GM12865 (cell line): ENCODE measurements around the gene TMEM167B.

Experiments
- DNase-seq: peaks from one replicate; pipeline ENCODE4 v3.0.0; 2010; ENCODE audit warnings: low read depth
- H3K4me3 ChIP-seq: 2 replicates; pipeline ENCODE4 v1.5.1; 2011; ENCODE audit warnings: mild to moderate bottlenecking, low read depth, low read length, control low read depth
- CTCF ChIP-seq: IDR thresholded peaks from 2 replicates; pipeline ENCODE4 v1.5.1; 2011; ENCODE audit warnings: low read length, control low read depth, low read depth, inconsistent platforms; ENCODE audit not compliant: insufficient read depth; ENCODE audit errors: missing control alignments

Gene TMEM167B

GRCh38 chr1:109104364-109105151 lies 14.0 kb downstream of the TMEM167B start:
- no peak overlapping the region for H3K4me3 ChIP-seq
- DNase-seq = no peak
- TF ChIP-seq CTCF = no peak

GRCh38 chr1:109105881-109106280 lies 15.3 kb downstream of the TMEM167B start:
- no peak overlapping the region for H3K4me3 ChIP-seq
- TF ChIP-seq CTCF = no peak
- DNase-seq = no peak

GRCh38 chr1:109107785-109108184 lies 17.2 kb downstream of the TMEM167B start:
- H3K4me3 ChIP-seq = no peak overlapping the region
- DNase-seq = no peak
- TF ChIP-seq CTCF = no peak

GRCh38 chr1:109109906-109110305 lies 19.3 kb downstream of the TMEM167B start:
- no peak for DNase-seq
- no peak overlapping the region for H3K4me3 ChIP-seq
- no peak for TF ChIP-seq CTCF

- no peak for TF ChIP-seq CTCF
- DNase-seq = no peak
- H3K4me3 ChIP-seq = no peak overlapping the region
Measured at GRCh38 chr1:109111386-109112055, 21.0 kb downstream of the TMEM167B start.

GRCh38 chr1:109112056-109112651 lies 21.6 kb downstream of the TMEM167B start:
- peak; percentile 31 for TF ChIP-seq CTCF
- H3K4me3 ChIP-seq = no peak overlapping the region
- peak; percentile 39 for DNase-seq
